ENCODE measurements around the gene TMEM190. TPM values are rescaled to one million over a fixed set of nuclear protein-coding genes. Genes with fewer than 3 reads are reported as not detected.
A peak's percentile ranks its signal among the peaks of the same experiment; 100 is the strongest.

TMEM190 gene
- total and polyA plus RNA-seq, 9 of the 15 experiments (the other 6 are each of a cell fraction or from before 2014, with no cell fraction given), result not detected

DNA sequence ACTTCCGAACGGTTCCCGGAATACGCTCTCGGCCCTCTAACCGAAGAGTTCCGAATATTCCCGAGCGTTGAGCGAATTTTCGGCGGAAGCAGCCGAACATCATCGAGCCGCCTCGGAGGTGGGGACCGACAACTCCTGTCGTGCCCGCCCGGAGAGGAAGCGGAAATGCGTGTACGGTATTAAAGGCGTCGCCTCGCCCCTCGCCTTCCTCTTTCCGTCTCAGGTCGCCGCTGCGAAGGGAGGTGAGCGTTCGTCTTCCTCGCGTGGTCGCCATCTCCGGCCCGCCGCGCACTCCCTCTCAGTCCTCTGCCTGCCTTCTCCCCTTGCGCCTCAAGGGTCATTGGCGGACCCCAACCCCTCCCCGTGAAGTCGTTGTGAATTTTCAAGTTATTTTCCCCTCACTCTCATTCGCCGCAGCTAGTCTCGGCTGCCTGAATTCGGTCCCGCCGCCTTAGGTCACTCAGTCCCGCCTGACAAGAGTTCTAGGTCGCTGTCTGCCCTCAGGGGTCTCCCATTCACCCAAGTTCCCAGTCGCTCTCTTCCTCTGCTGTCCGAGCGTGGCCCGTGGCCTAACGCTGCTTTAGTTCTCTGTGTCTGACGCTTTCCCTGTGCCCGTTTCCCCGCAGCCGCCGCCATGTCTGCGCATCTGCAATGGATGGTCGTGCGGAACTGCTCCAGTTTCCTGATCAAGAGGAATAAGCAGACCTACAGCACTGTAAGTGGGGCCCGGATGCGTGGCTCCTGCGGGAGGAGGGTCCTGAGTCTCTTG, 9.3 kb downstream of the TMEM190 start, which contains the start of gene RPL28 (continued):
- TF ChIP-seq ZNF586 (CRISPR knock-in tag; conservative IDR thresholded peaks at IDR 0.05) (no peak), ZNF76 (CRISPR knock-in tag; IDR thresholded peaks at IDR 0.05; ENCODE audit: borderline replicate concordance) (0 out of 2 replicates have a peak, but pooled peaks have one; percentile 69), WHSC1 (IDR thresholded peaks at IDR 0.05; ENCODE audit: low read length) (no peak), FOXP4 (CRISPR knock-in tag; IDR thresholded peaks at IDR 0.05; ENCODE audit: borderline replicate concordance) (no peak), E2F3 (CRISPR knock-in tag; IDR thresholded peaks at IDR 0.05) (no peak), ZNF197 (CRISPR knock-in tag; IDR thresholded peaks at IDR 0.05; ENCODE audit: low read depth) (no peak), MCM7 (IDR thresholded peaks at IDR 0.05) (no peak), U2AF2 (optimal IDR thresholded peaks at IDR 0.05; ENCODE audit: low read depth, low read length) (no peak), CHCHD3 (CRISPR knock-in tag; IDR thresholded peaks at IDR 0.05) (no peak), ESRRA (IDR thresholded peaks at IDR 0.05; ENCODE audit: borderline replicate concordance, low read depth) (peak; percentile 40; the same call in 1 of the 2 replicates), ZNF217 (CRISPR knock-in tag; IDR thresholded peaks at IDR 0.05) (no peak), ILK (tag; IDR thresholded peaks at IDR 0.05; ENCODE audit: borderline replicate concordance, low read depth) (no peak), NCOA2 (IDR thresholded peaks at IDR 0.05; ENCODE audit: partially characterized antibody in 2 of 2) (no peak), KHSRP (IDR thresholded peaks at IDR 0.05) (no peak), SMAD4 (CRISPR knock-in tag; conservative IDR thresholded peaks at IDR 0.05) (0 out of 2 replicates have a peak, but pooled peaks have one; percentile 27), ARID1B (IDR thresholded peaks at IDR 0.05) (no peak), BCLAF1 (IDR thresholded peaks at IDR 0.05; ENCODE audit: borderline replicate concordance in 1 of 2, control insufficient read depth in 1 of 2, low read depth in 2 of 2, low read length in 1 of 2) (no peak), SMAD2 (IDR thresholded peaks at IDR 0.05; ENCODE audit: low read depth, low read length) (no peak), TBL1XR1 (IDR thresholded peaks at IDR 0.05; ENCODE audit: low read length in 2 of 2) (no peak; a peak in 1 of 4 replicates), COPS2 (conservative IDR thresholded peaks at IDR 0.05) (no peak), PHF8 (IDR thresholded peaks at IDR 0.05; ENCODE audit: borderline replicate concordance, low read length) (peak; percentile 90; the same call in 1 of the 2 replicates), ILF3 (IDR thresholded peaks at IDR 0.05; ENCODE audit: borderline replicate concordance) (no peak; the same call in 1 of the 2 replicates), MBD2 (IDR thresholded peaks at IDR 0.05; ENCODE audit: borderline replicate concordance, low read depth) (peak; percentile 86), MAZ (CRISPR knock-in tag; conservative IDR thresholded peaks at IDR 0.05 in 1 of 2, IDR thresholded peaks at IDR 0.05 in 1 of 2) (peak; percentile 44 to 70)

Measured in K562 (cell line).